Measurements from ENCODE around the gene REXO1. TPM values are rescaled to one million over a fixed set of nuclear protein-coding genes. Genes with fewer than 3 reads are reported as not detected.
A peak's percentile ranks its signal among the peaks of the same experiment; 100 is the strongest.

REXO1 gene
- total RNA-seq, 1 experiment from 2014 or later = 52.1 TPM

GRCh38 chr19:1865172-1866010 is 17.1 kb upstream of the REXO1 start:
- intact Hi-C loops (cut with micrococcal nuclease; ENCODE audit: unreplicated experiment) = no loop called here
- Histone ChIP-seq H3K4me3 (ENCODE audit: low read depth in 2 of 2, low read length in 2 of 2) (peak overlapping the region; percentile 51 to 64; a peak in 3 of 4 replicates), H3K27ac (ENCODE audit: low read length) (peak overlapping the region; percentile 87), H3K36me3 (ENCODE audit: control insufficient read depth, insufficient read depth, low read length) (peaks cover 5% of the 10 kb centered on the region; the same call in 1 of the 2 replicates), H3K4me1 (ENCODE audit: control insufficient read depth, insufficient read depth, low read length) (peaks cover 4% of the 10 kb centered on the region), H3K27me3 (ENCODE audit: control insufficient read depth, insufficient read depth, low read length) (no peaks in the 10 kb centered on the region), H3K9me3 (ENCODE audit: control insufficient read depth, insufficient read depth, low read depth, low read length) (no peaks in the 10 kb centered on the region)
- DNase-seq (ENCODE audit: low read depth, low spot score) (no peak), ATAC-seq (no peak)
- in situ Hi-C loops (cut with HindIII; ENCODE audit: low pct_unique_long_range_greater_than_20kb, low sequenced_read_pairs) = no loop called here
- POLR2A ChIA-PET = no interaction called here
- CTCF ChIA-PET = no interaction called here
- BruUV-seq (replicated peaks) = no TSS peak
- no peak for TF ChIP-seq CTCF (IDR thresholded peaks at IDR 0.05)
- TF ChIP-seq REST (IDR thresholded peaks at IDR 0.05; ENCODE audit: insufficient read depth in 1 of 2, low read depth in 2 of 2, low read length in 1 of 2) = no peak
- TF ChIP-seq TCF7L2 (IDR thresholded peaks at IDR 0.05; ENCODE audit: low read depth, low read length) = no peak
- TF ChIP-seq SIN3A (IDR thresholded peaks at IDR 0.05; ENCODE audit: borderline replicate concordance, insufficient read depth, low read depth, low read length) = no peak
- no peak for TF ChIP-seq POLR2AphosphoS5 (IDR thresholded peaks at IDR 0.05; ENCODE audit: low read depth, low read length)

DNA sequence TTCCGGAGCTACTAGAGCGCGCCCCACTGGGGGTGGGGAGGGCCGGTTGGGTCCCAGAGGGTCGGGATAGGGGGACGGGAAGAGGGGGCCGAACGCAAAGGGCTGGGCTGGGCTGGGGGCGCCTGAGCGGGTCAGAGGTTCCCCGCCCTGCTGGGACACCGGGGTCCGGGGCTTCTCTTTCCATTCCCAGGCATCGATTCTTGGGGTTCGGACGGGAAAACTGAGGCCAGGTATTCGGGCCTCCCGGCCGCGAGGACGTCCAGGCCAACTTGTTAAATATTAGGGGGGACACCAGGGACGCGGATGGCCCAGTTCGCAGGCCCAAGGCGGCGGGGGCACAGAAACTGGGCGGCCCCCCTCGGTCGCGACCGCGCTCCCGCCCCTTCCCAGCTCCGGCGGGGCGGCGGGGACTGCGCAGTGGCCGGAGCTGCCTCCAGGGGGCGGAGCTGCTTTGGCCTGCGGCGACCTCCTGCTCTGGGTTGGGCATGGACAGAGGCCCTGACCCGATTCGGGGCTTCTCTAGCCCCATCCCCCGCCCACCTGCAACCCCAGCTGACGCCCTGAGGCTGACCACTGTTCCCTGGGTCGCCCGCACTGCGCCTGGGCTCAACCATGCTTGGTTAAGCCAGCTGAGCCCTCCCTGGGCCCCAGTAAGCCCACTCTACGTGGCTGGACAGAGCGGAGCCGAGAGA is 16.3 kb upstream of the REXO1 start:
- H3K9me3 ChIP-seq (ENCODE audit: control insufficient read depth, insufficient read depth, low read depth, low read length) = no peaks in the 10 kb centered on the region
- peaks cover 4% of the 10 kb centered on the region for H3K4me1 ChIP-seq (ENCODE audit: control insufficient read depth, insufficient read depth, low read length)
- in situ Hi-C loops (cut with HindIII; ENCODE audit: low pct_unique_long_range_greater_than_20kb, low sequenced_read_pairs) (no loop called here), intact Hi-C loops (cut with micrococcal nuclease; ENCODE audit: unreplicated experiment) (no loop called here)
- ChIA-PET POLR2A (no interaction called here), CTCF (interaction anchor here (1.0 kb wide), 1 partner anchor 152 kb away, joined by 9 read pairs; no protein-coding TSS in a partner anchor)
- ATAC-seq = peak; percentile 65
- no peak for TF ChIP-seq POLR2AphosphoS5 (IDR thresholded peaks at IDR 0.05; ENCODE audit: low read depth, low read length)
- 0 out of 4 replicates have a peak, but pooled peaks of 1 of the 2 experiments have one; percentile 6 for TF ChIP-seq REST (IDR thresholded peaks at IDR 0.05; ENCODE audit: insufficient read depth in 1 of 2, low read depth in 2 of 2, low read length in 1 of 2)
- peak; percentile 80 for TF ChIP-seq CTCF (IDR thresholded peaks at IDR 0.05)
- TF ChIP-seq SIN3A (IDR thresholded peaks at IDR 0.05; ENCODE audit: borderline replicate concordance, insufficient read depth, low read depth, low read length) = no peak
- no peaks in the 10 kb centered on the region for H3K27me3 ChIP-seq (ENCODE audit: control insufficient read depth, insufficient read depth, low read length)
- H3K4me3 ChIP-seq (ENCODE audit: low read depth in 2 of 2, low read length in 2 of 2) = peak overlapping the region; percentile 51 to 64
- H3K36me3 ChIP-seq (ENCODE audit: control insufficient read depth, insufficient read depth, low read length) = peaks cover 5% of the 10 kb centered on the region; the same call in 1 of the 2 replicates
- DNase-seq (ENCODE audit: low read depth, low spot score) = no peak
- peak overlapping the region; percentile 87 for H3K27ac ChIP-seq (ENCODE audit: low read length)
- BruUV-seq (replicated peaks) = TSS peak; percentile 94

All from Panc1 (cell line).